Measurements from ENCODE around the gene SH3RF3.

SH3RF3 gene

DNA sequence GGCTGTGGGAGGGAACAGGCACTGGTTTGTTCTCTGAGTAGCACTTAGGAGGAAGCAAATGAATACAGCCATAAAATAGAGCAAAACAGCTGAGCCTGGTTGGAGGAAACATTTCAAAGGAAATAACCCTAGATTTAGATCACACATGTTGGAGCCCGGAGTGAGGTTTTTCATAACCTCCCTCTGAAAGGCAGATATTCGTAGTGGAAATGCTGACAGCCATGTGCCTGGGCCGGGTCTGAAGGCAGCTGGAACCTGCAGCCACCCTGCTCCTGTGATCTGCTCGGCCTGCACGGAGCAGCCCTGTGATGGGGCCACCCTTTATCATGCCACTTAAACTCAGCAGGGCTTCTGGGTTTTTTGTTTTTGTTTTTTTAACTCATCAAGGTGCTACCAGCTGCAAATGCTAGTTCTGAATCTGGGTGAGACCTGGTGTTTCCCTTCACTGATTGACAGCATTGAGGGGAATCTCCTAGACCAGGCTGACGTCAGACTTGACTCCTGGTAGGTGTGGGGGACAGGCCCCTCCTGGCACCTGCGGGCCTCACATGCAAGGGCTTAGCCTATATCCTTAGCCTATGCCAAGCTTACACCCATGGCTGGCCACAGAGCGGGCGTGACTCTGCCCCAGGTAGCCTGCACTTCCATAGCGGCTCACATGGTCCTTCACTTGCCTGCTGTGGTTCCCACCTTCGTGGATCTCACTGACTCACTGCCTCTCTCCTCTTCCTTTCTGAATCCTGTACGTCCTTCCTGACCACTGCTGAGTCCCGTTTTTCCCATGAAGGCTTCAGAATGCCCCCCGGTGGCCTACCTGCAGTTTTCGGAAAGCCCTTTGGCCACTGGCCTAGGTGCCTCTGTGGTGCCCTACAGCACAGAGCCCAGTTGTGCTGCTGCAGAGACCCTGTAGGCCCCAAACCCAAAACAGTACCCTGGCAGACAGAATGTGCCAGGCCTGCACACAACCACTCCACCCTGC lies 267.5 kb downstream of the SH3RF3 start:
- DNase-seq (ENCODE audit: low read depth): no peak

DNA sequence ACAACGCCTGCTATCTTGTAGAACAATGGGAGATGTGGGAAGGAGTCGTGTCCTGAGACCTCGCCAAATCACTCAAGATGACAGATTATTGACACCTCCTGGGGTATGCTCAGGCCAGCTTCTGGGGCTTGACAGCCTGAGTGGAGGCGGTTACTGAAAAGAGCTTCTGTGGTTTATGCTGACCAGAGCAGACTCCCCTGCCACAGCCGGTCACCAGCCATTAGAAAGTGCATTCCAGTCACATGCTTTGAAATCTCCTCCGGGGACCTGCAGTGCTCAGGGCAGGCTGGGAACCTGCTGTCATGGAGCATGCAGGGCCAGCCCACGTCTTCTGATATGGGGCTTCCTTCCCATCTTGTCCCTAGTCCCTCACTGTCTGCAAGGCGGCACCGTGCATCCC lies 268.9 kb downstream of the SH3RF3 start:
- no peak for DNase-seq (ENCODE audit: low read depth)

DNA sequence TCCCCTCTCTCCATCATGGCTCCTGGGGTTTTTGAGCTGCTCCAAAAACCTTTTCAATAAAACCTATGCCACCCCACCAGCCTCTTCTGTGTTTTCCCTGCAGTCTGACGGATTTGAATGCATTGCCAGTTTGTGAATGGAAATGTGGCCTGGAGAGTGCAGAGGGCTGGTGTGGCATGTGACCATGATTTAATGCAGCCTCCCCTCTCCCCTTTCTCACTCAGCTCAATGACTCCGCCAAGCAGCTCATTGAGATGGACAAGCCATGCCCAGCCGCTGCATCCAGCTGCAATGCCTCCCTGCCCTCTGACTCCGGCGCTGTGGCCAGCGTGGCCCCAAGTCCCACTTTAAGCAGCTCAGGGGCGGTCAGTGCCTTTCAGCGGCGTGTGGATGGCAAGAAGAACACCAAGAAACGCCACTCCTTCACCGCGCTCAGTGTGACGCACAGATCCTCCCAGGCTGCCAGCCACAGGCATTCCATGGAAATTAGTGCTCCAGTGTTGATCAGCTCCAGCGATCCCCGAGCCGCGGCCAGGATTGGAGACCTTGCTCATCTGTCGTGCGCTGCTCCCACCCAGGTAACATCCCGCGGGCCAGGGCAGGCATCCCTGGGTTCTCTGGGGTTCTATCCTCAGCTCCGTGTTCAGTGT lies 269.5 kb downstream of the SH3RF3 start:
- DNase-seq (ENCODE audit: low read depth): no peak

DNA sequence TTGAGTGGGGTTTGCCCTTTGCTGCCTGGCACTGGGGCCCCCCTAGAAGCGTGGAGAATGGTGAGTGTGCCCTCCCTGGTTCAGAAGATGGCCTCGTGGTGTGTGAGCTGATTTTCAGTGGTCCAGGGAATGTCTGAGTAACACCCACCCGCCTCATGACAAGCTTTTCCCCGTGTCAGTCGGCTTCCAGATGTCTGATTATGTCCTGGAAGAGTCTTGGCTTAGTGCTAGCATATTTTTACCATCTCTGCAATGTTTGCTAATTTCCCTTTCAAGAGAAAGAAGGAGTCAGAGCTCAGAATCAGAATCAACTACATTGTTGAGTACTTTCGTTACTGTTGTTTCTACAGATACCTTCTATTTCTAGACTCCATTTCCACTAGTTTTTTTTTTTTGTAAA lies 270.1 kb downstream of the SH3RF3 start:
- no peak for DNase-seq (ENCODE audit: low read depth)

DNA sequence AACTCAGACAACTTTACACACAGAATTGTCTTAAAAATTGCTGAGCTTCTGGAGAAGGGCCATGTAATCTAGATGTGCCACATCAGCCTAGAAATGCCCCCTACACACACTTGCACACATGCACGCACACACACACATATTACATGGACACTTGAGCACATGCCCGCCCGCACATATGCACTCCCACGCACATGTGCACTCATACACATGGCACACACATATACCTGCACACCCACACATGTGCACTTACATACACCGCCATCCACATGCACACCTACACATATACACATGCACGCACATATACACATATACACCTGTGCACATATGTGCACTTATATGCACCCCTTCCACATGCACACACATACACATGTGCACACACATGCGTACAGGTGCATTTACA lies 271.1 kb downstream of the SH3RF3 start:
- no peak for DNase-seq (ENCODE audit: low read depth)

DNA sequence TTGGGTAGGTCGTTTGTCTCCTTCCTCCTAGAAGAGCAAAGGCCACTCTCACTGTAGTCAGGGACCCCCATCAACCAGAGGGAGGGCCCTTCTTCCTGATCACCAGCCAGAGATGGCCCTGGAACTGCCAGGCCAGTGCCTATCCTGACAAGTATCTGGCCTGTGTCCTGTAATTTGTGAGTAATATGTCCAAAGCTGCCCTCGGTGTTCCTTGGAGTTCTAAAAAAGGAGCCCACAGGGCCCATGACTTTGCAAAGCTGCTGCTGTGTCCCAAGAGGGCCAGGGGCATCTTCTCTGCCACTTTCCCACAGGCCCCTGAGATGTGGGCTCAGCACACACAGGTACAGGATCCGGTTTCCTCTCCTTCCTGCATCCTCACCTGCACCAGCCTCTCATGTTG lies 272.4 kb downstream of the SH3RF3 start:
- no peak for DNase-seq (ENCODE audit: low read depth)

DNA sequence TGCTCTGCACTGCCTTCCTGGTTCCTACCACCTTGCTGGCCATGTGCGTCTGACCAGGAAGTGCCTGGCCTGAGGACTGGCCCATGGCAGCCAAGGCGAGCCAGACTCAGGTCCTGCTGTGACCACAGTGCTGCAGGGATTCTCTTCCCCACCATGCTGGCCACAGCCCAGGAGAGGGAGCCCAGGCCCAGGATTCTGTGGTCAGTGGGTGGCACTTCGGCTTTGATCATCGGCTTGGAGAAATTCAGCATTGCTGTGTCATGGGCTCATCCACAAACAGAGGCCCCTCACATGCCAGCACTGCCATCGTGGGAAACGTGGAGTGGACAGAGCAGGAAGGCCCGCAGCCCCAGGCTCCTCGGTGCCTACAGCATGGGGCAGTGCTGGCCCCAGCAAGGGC lies 273.2 kb downstream of the SH3RF3 start:
- no peak for DNase-seq (ENCODE audit: low read depth)

DNA sequence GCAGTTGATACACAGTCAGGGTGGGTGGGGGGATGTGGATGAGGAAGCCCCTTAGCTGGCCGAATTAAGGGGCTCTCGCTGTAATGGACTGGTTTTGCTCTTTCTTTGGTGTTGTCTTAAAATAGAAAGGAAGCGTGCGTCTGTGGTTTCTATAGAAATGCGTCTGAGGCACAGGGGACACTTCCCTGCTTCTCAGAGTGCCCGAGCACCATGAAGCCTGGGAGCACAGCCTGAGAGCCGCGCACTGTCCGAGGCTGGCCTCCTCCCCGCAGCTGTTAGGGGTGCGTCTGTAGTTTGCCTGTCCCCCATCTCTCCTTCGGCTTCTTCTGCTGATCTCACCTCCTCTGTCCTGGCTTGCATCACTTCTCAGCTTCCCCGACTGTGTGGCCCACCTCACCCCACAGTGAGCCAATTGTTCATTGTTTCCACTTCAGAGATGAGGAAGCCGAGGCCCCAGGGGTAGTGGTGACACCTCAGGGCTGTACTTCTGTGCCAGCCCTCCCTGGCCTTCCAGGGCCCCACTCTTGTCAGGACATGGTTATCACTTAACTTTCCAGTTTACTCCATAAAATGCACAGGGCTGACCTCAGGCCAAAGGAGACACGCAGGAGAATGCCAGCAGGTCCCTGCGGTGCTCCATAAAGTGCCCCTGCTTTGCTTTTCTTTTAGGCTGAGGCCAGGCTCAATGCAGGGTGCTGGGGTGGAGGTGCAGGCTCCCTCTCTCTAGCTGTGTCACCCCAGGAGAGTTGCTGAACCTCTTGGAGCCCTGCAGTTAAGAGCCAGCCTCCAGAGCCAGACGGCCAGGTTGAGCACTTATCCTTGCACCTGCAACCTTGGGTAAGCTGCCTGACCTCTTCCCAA lies 274.2 kb downstream of the SH3RF3 start:
- DNase-seq (ENCODE audit: low read depth): no peak

DNA sequence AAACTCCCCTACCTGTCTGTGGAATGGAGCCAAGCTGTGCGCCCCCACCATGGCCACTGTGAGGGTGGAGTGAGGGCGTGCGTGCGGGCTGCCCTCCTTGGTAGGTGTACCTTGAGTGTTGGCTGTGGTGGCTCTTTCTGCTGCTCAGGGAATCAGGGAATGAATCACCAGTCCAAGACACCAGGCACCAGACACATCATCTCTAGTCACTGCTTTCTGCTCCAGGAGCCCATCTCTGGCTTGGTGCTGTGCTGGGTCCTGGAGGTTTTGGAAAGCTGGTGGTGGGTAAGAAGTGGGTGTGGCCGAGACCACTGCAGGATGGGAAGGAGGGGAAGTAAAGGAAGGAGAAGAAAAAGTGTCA lies 274.8 kb downstream of the SH3RF3 start:
- DNase-seq (ENCODE audit: low read depth): no peak

DNA sequence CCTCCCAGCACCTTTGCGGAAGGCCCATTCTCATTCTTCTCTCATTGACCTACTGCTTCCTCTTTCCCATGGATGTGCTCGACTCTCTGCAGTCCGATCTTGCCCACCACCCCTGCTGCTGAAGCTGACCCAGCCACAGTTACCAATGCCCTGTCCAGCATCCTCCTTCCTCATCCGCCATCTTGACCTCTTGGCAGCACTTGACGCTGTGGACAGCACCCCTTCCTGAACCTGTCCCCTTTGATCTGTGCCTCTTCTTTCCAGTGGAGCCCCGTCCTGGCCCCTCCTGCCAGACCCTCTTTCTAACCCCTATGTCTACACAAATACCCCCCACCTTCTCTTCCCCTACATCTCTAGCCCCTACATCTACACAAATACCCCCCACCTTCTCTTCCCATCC lies 275.7 kb downstream of the SH3RF3 start:
- no peak for DNase-seq (ENCODE audit: low read depth)

DNA sequence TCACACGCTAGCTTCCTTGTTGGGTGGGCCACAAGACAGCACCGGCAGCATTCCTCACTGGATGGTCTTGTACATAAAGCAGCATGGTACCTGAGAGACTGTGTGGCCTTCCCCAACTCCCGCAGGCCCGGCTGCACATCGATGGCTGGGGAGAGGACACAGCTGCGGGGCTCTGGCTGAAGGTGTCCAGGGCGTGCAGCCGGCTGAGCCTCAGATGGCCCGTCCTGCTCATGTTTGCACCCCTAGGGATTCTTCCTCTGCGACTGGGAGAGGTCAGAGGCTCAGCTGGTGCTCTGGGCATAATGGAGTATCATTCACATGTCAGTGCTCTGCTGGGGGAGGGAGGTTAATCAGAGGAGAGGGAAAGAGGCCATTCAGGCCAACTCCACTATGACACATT lies 276.9 kb downstream of the SH3RF3 start:
- no peak for DNase-seq (ENCODE audit: low read depth)

DNA sequence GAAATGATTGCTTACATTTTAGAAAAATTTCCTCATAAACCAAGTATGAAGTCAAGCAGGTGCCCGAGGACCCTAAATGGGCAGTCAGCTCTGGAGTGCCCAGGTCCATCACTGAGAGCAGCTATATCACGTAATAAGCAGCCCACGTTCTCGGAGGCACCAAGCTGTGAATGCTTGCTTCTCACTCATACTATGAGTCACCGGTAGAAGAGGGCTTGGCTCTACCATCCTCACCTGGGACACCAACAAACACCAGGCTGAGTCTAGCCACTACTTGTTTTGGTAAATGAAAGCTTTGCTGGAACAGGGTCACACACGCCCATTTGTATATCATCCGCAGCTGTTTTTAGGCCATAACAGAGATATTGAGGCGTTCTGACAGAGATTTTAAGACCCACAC lies 277.3 kb downstream of the SH3RF3 start:
- no peak for DNase-seq (ENCODE audit: low read depth)

DNA sequence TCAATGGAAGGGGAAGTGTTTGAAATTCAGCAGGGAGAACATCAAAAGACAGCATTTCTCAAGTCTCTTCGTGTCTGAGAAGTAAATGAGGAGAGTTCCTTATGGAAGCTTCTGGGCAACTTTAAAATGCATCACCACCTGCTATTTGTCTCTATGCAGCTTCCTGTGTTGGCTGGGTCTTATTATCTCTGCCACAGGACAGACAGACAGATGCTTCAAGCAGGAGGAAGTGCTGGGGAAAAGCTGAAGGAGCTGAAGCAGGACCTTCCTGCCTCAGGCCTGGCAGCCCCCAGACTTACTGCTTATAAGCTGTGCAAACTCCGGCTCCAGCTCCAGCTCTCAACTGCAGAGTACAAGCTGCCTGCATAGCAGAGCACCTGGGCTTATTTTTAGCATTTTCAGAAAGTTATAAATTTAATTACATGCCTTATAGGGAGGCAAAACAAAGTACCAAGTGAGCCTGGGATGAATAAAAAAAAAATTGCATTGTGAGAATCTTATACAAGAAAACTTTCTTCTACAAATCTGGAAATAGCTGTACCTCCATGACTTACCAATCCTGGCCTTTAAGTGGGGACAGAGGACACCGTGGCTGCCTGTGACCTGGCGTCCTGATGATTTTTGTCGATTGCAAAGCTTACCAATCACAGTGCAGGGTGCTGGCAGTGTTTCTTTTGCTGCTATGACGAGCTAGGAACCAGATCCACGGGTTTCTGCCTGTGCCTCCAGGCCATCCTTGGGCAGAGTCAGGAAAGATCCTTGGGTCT lies 278.5 kb downstream of the SH3RF3 start:
- DNase-seq (ENCODE audit: low read depth): no peak

DNA sequence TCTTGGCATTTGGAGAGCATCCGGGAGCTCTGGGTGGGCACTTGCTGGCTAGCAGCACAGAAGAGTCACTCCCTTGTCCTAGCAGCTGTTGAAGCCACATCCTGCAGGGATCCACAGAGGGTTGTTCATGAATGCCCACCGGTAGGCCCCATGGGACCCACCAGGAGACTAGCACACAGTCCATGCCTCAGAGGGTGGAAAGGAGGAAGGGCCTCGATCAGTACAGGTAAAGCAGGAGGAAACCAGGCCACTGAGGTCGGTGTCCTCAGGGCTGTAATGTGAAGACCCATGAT lies 279.0 kb downstream of the SH3RF3 start:
- no peak for DNase-seq (ENCODE audit: low read depth)

DNA sequence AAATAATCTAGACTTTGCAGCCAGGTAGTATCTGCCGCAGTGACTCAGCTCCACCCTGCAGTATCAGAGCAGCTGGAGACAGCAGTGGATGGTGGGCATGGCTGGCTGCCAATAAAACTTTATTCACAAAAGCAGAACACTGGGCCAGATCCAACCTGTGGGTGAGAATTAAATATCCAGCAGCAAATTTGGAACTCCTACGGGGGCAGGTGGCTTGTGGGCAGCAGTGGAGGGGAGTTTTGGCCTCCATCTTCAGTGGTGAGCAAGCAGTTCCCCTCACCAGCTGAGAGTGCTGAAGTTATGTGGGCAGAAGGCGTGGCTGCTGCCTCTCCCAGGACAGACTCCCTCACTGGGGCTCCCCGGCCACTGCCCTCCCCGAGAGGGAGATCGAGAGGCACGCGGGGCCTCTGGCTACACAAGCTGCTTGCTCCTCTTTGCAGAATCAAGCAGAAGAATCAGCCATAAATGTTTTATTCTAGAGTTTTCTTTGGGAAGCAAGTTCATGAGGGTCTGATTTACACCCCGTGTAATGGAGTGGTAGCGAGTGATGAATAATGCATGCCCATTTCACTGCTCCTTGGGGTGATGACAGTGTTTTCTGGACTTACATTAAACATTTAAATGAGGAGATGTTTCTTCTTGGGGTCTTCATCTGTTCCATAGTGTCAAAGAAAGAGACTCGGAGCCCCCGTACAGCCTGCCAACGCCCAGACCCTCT lies 280.5 kb downstream of the SH3RF3 start:
- DNase-seq (ENCODE audit: low read depth): no peak

DNA sequence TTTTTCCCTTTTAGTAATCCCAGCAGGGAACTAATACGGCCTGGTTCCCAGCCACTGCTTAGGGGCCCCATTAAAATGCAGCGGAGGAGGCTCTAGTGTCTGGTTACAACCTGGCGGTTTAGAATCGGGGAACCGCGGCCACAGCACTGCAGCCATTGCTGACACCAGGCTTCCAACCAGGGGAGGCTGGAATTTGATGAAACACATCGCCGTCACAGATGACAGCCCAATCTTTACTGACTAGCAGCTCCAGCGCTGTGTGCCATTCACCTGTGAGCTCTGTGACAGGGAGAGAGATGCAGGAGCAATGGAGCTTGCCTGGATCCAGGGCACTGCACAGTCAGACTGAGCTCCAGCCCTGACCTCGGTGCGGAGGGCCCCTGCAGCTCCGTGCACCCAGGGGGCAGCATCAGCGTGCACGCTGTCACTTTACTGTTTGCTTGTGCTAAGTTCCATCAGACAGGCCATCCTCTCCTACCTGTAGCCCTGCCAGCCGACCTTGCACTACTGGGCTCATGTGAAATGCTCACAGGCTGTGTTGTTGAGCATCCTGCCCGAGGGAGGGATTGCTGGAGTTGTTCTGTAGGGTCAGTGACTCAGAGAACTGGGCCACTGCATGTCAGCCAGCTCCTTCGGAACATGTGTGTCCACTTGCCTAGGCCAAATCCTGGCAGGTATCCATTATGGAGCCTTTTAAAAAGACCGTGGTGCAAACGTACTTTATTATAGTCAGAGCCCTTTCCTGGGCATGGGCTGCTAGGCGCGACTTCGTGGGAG lies 281.2 kb downstream of the SH3RF3 start:
- no peak for DNase-seq (ENCODE audit: low read depth)

DNA sequence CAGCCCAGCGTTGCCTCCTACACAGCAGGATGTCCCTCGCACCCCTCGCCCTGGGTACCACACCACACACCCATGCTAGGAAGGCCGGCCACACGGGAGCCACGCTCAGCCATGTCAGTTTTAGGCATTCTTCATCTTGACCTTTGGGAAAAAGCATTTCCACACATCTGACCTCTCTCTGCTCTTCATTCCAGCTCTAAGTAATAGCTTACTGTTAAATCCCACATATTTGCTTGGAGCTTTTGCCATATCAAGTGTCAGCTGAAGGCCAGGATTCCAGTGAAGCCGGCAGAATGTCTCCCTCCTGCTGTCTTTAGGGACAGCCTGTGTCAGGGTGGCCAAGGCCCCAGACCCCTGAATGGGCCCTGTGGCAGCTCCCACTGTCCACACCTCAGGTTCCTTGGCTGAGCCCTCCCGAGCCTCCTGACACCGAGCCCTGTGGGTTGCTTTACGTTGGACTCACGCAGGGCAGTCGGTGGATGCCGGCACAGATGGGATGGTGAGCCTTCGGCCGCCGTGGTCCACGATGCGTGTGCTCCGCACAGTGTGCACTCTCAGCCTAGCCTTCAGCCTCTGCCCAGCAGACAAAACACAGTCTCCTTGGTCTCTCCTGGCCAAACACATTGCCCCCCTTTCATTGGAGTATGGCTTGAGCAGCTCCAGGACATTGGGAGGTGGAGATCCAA lies 282.8 kb downstream of the SH3RF3 start:
- DNase-seq (ENCODE audit: low read depth): no peak

DNA sequence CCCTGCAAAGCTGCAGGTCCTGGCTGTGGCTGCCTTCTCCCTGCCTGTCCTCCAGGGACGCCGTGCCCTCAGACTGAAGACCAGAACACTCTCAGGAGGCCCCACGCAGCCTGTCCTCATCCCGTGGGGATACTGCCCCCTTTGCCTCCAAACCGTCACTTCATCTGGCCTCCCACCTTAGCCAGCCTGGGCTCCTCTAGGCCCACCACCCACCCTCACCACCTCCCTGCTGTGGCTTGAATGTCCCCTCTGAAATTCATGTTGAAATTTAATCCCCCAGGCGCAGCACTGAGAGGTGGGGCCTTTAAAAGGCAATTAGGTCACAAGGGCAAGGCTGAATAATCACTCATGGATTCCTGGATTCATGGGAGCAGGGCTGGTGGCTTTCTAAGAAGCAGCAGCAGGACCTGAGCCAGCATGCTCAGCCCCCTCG lies 286.6 kb downstream of the SH3RF3 start:
- no peak for DNase-seq (ENCODE audit: low read depth)

DNA sequence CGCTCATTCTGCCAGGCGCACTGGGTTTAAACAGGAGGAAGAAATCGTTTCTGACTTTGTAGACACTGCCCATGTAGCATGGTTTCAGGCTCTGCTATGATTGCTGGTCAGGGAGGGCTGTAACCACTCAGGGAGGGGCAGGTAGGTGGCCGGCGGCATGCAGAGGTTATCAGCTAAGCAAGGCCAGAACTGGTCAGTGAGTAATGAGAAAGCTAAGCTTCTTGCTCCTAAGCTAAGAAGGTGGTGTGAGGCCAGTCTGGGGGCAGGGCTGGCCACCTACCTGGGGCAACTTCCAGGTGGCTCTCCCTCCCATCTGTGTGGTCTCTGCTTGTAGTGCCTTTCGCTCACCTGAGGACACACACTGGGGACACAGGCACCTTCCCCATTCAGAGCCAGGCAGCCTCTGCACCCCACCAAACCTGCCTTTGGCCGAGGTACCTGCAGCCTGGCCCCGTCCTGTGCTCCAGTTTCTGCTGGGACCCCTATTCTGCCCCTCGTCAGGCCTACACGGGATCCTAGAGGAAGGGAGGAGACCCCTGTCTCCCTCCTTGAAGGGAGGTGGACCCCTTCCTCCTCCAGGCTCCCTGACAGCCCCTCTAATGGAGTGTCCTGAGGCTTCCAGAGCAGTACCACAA lies 288.8 kb downstream of the SH3RF3 start:
- no peak for DNase-seq (ENCODE audit: low read depth)

DNA sequence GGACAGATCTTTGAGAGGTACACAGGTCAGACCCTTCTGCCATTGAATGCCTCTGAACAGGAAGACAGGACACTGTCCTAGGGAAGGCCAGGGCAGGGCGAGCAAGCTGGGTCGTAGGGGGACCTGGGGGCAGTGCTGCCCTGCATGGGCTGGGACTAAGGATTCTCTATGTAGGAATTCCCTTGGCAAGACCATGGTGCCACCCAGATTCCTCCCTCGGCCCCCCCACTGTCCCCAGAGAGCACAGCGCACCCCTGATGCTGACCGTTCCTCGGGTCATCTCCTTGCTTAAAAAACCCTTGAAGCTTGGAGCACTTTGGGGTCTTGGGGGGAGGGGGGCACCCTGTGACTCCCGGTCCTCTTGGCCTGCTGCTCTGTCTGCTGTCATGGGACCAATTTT lies 289.7 kb downstream of the SH3RF3 start:
- no peak for DNase-seq (ENCODE audit: low read depth)

Data from stromal cell of bone marrow (primary cell).